C4-2B (cell line): ENCODE measurements around the gene FGFR3.

Experiments used
- H3K27ac ChIP-seq: fragments of 450-650 bp; 2 replicates; pipeline ENCODE4 v1.5.1; 2017
- ZFX ChIP-seq: fragments of 450-650 bp; IDR thresholded peaks from 2 replicates; pipeline ENCODE4 v1.6.1; 2017
- TF ChIP-seq, protein P1 (sequence below): fragments of 450-650 bp; conservative IDR thresholded peaks from 2 replicates; pipeline ENCODE4 v1.5.1; 2017; ENCODE audit warnings: mild to moderate bottlenecking

The FGFR3 gene

DNA sequence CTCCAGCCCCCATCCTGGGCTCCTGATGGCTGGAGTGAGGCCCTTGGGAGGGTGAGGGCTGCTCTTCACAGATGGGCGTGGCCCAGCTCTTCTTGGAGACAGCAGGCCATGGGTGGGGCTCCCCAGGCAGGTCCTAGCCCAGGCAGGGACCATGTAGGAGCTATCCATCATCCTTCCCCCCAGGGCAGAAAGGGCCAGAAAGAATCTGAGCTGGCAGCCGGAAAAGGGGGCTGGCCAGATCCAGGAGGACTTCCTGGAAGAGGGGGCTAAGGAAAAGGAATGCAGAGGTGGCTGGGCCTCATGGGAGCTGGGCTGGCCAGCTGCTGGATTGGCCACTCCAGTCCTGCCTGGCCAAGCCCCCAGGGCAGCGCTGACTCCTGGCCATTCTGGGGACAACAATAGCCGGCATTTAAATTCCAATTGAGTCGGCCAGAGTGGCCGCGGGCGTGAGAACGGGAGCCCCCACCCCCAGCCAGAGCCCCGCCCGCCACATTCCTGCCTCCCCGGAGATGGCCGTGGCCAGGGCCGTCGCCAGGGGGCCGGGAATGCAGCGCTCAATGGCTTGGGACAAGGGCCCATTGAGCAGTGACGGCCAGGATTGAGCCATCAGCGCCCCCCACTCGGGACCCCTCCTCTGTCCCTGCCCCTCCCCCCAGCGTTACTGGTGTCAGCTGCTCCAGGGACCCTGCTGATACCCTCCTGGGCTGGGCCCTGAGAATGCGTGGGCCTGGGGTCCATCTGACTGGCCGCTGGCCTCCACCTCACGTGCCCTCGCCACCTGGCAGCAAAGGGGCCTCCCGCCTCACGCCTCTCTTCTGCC lies 15.1 kb upstream of the FGFR3 start:
- no peak overlapping the region for H3K27ac ChIP-seq
- TF ChIP-seq, protein P1, sequence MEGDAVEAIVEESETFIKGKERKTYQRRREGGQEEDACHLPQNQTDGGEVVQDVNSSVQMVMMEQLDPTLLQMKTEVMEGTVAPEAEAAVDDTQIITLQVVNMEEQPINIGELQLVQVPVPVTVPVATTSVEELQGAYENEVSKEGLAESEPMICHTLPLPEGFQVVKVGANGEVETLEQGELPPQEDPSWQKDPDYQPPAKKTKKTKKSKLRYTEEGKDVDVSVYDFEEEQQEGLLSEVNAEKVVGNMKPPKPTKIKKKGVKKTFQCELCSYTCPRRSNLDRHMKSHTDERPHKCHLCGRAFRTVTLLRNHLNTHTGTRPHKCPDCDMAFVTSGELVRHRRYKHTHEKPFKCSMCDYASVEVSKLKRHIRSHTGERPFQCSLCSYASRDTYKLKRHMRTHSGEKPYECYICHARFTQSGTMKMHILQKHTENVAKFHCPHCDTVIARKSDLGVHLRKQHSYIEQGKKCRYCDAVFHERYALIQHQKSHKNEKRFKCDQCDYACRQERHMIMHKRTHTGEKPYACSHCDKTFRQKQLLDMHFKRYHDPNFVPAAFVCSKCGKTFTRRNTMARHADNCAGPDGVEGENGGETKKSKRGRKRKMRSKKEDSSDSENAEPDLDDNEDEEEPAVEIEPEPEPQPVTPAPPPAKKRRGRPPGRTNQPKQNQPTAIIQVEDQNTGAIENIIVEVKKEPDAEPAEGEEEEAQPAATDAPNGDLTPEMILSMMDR, result no peak
- no peak for TF ChIP-seq ZFX

GRCh38 chr4:1778642-1779392 lies 14.3 kb upstream of the FGFR3 start:
- H3K27ac ChIP-seq, result no peak overlapping the region
- no peak for TF ChIP-seq ZFX
- TF ChIP-seq, protein P1, result no peak

DNA sequence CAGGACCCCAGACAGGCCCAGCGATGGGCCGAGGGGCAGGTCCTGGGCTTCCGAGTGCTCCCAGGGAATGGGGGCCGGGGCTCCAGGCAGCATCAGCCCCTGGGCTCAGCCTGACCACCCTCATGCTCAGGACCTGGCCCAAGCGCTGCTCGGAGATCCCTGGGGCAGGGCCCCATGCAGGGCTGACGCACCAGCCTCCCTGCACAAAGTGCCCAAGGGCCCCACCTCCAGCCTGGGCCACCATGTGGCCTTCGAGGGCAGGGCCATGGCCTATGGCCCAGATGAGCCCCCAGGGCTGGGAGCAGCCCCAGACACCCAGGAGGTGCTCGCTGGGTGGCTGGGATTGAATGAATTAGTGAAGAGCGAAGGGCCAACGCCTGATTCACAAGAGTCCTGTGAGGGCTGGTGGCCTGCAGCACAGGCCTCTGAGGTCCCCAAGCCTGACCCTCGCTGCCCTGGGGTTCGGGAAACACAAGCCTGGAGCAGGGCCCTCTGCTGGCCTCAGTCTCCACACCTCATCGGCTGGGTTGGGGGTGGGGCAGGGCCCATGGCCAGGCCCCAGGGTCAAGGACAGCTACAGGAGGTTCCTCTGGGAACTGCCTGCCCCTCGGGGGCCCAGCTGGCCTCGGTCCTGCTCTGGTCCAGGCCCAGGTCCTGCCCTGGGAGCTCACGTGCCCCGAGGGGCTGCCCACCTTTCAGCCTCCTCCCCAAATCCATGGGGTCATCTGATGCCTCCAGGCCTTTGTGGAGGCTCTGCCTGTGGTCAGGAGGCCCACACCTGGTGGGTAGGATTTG lies 13.3 kb upstream of the FGFR3 start:
- H3K27ac ChIP-seq, result no peak overlapping the region
- TF ChIP-seq, protein P1, result no peak
- no peak for TF ChIP-seq ZFX

DNA sequence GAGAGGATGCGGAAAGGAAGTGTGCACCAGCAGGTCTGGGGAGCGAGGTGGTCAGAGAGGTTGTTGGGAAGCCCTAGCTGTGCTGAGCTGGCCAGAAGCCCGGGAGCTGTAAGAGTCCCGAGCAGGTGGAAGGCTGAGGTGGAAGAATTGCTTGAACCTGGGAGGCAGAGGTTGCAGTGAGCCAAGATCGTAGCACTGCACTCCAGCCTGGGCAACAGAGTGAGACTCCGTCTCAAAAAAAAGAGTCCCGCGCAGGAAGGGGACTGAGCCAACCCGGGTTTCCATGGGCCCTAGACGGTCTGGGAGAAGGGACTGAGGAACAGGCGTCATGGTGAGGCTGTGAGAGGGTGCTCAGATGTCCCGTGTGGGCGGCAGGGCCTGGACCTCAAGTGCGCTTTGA lies 12.7 kb upstream of the FGFR3 start:
- no peak overlapping the region for H3K27ac ChIP-seq
- TF ChIP-seq, protein P1, result no peak
- no peak for TF ChIP-seq ZFX

DNA sequence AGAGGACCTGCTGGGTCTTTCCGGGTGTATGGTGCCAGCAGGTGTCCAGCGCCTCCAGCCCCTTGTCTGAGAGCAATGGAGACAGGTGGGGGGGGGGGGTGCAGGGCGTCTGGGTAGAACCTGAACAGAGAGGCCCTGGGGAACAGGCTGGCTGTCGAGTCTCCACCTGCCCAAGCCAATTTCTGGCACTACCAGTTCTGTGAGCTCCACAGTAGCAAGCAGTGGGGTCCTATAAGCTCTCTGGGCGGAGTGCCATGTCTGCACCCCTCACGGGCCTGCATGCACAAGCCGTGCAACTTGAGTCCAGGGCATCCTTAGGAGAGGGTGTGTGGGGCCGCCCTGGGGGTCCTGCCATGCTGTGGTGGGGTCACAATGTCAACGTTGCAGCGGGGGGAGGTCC lies 10.1 kb upstream of the FGFR3 start:
- H3K27ac ChIP-seq, result no peak overlapping the region
- TF ChIP-seq, protein P1, result no peak
- TF ChIP-seq ZFX, result no peak

DNA sequence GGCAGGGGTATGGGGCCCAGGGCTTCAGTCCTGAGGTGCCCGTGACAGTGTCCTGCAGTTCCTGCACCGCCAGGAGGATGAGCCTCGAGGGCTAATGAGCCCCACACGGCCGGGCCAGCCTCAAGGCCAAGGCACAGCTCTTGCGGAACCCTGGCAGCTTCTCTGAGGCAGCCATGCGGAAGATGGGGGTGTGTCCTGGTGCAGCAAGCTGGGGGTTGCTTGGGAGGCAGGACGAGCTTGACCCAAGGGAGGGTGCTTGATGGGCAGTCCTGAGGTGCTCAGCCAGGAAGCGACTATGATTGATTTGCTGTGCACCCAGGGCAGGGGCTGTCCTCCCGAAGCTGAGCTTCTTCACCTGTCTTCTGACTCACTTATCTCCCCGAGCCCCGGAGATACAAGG lies 9.1 kb upstream of the FGFR3 start:
- TF ChIP-seq, protein P1, result no peak
- TF ChIP-seq ZFX, result no peak
- H3K27ac ChIP-seq, result no peak overlapping the region
